Fibroblast of mammary gland (primary cell): Measurements from ENCODE around the gene MAPK14.
A peak's percentile ranks its signal among the peaks of the same experiment; 100 is the strongest.
"Not testable (repeated sequence)": the region's sequence is repeated elsewhere in the genome, so short reads cannot be mapped to it uniquely, and the experiment has no call there.

Source experiments
- DNase-seq: peaks from one replicate; pipeline ENCODE4 v3.0.0-alpha.2; 2010; ENCODE audit warnings: low read depth
- H3K4me3 ChIP-seq: 2 replicates; pipeline ENCODE4 v1.5.1; 2011; ENCODE audit warnings: low read depth, mild to moderate bottlenecking, low read length, moderate library complexity; ENCODE audit not compliant: control insufficient read depth
- CTCF ChIP-seq: conservative IDR thresholded peaks from 2 replicates; pipeline ENCODE4 v1.5.1; 2011; ENCODE audit warnings: low read depth, low read length, inconsistent platforms; ENCODE audit not compliant: control insufficient read depth, insufficient read depth

The MAPK14 gene

DNA sequence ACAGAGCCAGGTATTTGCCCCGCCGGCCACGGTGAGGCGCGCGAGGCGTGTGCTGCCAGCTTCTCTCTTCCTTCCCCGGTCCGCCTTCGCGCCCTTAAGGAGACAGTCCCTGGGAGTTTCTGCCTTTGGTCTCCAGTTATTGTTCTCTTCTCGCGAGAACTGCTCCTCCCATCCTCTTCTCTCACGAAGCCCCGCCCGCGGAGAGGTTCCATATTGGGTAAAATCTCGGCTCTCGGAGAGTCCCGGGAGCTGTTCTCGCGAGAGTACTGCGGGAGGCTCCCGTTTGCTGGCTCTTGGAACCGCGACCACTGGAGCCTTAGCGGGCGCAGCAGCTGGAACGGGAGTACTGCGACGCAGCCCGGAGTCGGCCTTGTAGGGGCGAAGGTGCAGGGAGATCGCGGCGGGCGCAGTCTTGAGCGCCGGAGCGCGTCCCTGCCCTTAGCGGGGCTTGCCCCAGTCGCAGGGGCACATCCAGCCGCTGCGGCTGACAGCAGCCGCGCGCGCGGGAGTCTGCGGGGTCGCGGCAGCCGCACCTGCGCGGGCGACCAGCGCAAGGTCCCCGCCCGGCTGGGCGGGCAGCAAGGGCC lies at the start of gene MAPK14:
TSS of gene MAPK14 (plus strand) at position 308 of the 587 bp plus-strand sequence. CDS start 350 bp downstream, outside the sequence.
- peak; percentile 100 for DNase-seq
- peak; percentile 85 for TF ChIP-seq CTCF
- peak within 1 kb of the TSS; percentile 97 for H3K4me3 ChIP-seq

DNA sequence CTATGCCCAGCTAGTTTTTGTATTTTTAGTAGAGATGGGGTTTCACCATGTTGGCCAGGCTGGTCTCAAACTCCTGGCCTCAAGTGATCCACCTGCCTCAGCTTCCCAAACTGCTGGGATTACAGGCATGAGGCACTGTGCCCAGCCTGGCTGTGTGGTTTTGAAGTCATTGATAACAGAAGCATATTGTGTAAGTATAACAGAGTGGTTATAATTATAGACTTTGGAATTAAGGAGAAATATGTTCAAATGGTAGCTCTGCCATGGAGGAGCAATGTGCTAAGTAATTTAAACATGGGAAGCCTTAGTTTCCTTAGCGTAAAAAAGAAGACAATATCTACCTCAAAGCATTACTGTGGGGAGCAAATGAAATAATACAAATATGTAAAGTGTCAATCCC lies 47.5 kb upstream of the MAPK14 start:
- H3K4me3 ChIP-seq, DNase-seq: not testable (repeated sequence)

DNA sequence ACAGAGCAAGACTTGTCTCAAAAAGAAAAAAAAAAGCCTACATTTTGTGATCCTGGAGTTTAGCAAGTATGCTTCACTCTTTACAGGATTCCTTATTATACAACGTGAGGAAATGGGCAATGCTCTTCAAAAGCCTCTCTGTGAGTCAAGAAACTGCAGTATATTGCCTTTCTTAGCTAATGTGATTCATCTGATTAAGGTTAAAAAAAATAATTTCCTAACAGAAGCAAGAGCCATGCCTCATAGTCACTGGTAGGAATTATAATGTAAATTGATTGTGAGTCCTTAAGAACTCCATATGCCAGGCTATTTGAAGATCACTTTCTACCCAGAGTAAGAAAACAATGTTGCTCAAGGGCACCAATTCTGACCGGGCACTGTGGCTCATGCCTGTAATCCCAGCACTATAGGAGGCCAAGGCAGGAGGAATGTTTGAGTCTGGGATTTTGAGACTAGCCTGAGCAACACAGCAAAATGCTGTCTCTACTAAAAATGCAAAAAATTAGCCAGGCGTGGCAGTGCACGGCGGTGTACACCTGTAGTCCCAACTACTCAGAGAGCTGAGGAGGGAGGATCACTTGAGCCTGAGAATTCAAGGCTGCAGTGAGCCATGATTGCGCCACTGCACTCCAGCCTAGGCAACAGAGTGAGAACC lies 46.5 kb upstream of the MAPK14 start:
- no peak overlapping the region for H3K4me3 ChIP-seq
- no peak for TF ChIP-seq CTCF
- no peak for DNase-seq

DNA sequence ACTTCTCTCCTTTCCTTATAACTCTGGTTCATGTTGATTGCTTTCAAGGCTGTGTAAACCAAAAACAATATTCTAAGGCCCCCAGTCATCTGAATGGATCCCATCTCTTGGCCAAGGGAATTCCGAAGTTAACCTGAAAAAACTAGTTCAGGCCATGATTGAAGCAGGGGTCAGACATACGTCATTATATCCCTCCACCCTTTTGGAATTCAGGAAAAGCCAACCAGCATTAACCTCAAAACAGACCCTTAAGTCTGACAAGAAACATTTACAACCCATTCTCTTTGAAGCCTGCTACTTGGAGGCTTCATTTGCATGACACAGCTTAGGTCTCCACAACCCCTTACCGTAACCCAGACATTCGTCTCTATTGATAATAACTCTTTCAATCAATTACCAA lies 42.9 kb upstream of the MAPK14 start:
- no peak overlapping the region for H3K4me3 ChIP-seq
- DNase-seq = no peak
- no peak for TF ChIP-seq CTCF

DNA sequence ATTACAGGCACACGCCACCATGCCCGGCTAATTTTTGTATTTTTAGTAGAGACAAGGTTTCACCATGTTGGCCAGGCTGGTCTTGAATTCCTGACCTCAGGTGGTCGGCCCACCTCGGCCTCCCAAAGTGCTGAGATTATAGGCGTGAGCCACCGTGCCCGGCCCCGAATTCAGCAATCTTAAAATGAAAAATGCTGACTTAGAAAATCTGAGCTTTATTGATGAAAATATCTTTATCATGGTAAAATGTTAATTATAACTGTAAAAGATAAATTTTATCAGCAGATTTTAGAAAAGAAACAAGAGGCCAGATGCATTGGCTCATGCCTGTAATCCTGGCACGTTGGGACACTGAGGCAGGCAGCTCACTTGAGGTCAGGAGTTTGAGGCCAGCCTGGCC lies 39.6 kb upstream of the MAPK14 start:
- H3K4me3 ChIP-seq, DNase-seq: not testable (repeated sequence)

- no peak for TF ChIP-seq CTCF
- DNase-seq = no peak
- no peak overlapping the region for H3K4me3 ChIP-seq
Observed at GRCh38 chr6:35993150-35993549, 34.5 kb upstream of the MAPK14 start.

DNA sequence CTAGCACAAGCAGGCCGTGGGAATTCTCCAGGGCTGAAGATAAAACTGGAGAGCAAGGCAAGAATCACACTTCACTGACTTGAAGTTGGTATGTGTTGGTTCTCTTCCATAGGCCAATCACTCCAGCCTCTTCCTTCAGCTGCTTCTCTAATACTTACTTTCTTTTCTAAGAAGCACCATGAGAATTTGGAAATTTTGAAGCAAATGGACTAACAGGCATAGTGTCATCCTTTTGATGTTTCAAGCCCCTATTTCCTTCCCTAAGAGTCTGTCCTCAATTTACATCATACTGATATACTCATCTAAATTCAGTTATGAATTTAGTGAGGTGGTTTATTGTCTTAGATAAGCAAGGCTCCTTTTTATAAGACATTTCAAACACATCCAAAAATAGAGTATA lies 27.2 kb upstream of the MAPK14 start:
- TF ChIP-seq CTCF = no peak
- no peak for DNase-seq
- no peak overlapping the region for H3K4me3 ChIP-seq

DNA sequence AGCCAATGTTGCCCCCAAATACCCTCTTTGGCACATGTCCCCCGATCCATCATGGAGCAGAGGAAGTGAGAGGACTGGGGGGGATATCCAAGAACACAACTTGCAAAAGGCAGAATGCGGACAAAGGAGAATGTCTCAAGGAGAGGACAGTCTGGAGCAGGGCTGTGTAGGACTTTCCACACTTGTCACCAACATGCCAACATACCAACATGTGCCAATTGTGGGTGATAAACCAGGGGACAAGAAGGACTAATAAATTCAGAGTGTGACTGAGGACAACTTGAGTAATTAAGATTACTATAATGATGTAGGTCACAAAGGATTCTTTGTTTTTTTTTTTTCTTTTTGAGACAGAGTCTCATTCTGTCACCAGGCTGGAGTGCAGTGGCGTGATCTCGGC lies 11.9 kb upstream of the MAPK14 start:
- TF ChIP-seq CTCF = no peak
- no peak overlapping the region for H3K4me3 ChIP-seq
- DNase-seq = no peak
